K562 (cell line): Measurements from ENCODE around the gene NAV2. TPM values are rescaled to one million over a fixed set of nuclear protein-coding genes. Genes with fewer than 3 reads are reported as not detected.

Experiments used
- ADNP ChIP-seq: fragments of 200-800 bp; sonication (Bioruptor generic); IDR thresholded peaks from 2 replicates; pipeline ENCODE4 v1.6.1; 2016; ENCODE audit warnings: missing genetic modification characterization, missing compliant biosample characterization
- ARID4B ChIP-seq: sonication (generic); formaldehyde crosslinking; IDR thresholded peaks from 2 replicates; pipeline ENCODE4 v1.8.0; 2022; ENCODE audit warnings: mild to moderate bottlenecking, missing genetic modification reagents
- ATF1 ChIP-seq, 2 experiments: fragments of 450-650 bp in 1 of 2; IDR thresholded peaks; 2 replicates each; pipeline ENCODE4 v1.6.1; 2016; ENCODE audit warnings: missing compliant biosample characterization in 1 of 2, missing genetic modification characterization in 1 of 2
- CREB3L1 ChIP-seq: fragments of 450-650 bp; IDR thresholded peaks from 2 replicates; pipeline ENCODE4 v1.6.1; 2014; ENCODE audit warnings: low read depth, mild to moderate bottlenecking, moderate library complexity, borderline replicate concordance
- FUS ChIP-seq: fragments of 200-400 bp; formaldehyde crosslinking; optimal IDR thresholded peaks from 2 replicates; pipeline ENCODE3; 2017; ENCODE audit warnings: low read depth, low read length
- GTF2F1 ChIP-seq: IDR thresholded peaks from 2 replicates; pipeline ENCODE4 v1.6.1; 2011; ENCODE audit warnings: low read depth, low read length, improper control_type of control experiment
- HDGF ChIP-seq: fragments of 450-650 bp; IDR thresholded peaks from 2 replicates; pipeline ENCODE4 v1.6.1; 2016
- ILK ChIP-seq: fragments of 450-650 bp; IDR thresholded peaks from 2 replicates; pipeline ENCODE4 v1.6.1; 2016; ENCODE audit warnings: missing genetic modification characterization, low read depth, mild to moderate bottlenecking, missing compliant biosample characterization, moderate library complexity, borderline replicate concordance
- KDM1A ChIP-seq, 2 experiments: fragments of 450-650 bp; IDR thresholded peaks; 2 replicates each; pipeline ENCODE4 v1.6.1; 2016; ENCODE audit warnings: mild to moderate bottlenecking in 2 of 2
- NRF1 ChIP-seq, 2 experiments: fragments of 450-650 bp; IDR thresholded peaks in 1 of 2; conservative IDR thresholded peaks in 1 of 2; 2 replicates each; pipeline ENCODE4 v1.6.1; 2014; ENCODE audit warnings: mild to moderate bottlenecking in 2 of 2
- POLR2AphosphoS5 ChIP-seq: IDR thresholded peaks from 2 replicates; pipeline ENCODE4 v1.6.1; 2011; ENCODE audit warnings: mild to moderate bottlenecking, low read depth, low read length, moderate library complexity; ENCODE audit not compliant: control insufficient read depth, insufficient read depth
- POU5F1 ChIP-seq: fragments of 150-350 bp; IDR thresholded peaks from 2 replicates; pipeline ENCODE4 v1.6.1; 2014; ENCODE audit warnings: borderline replicate concordance, low read length, low read depth, mild to moderate bottlenecking; ENCODE audit not compliant: partially characterized antibody
- SFPQ ChIP-seq: fragments of 200-400 bp; formaldehyde crosslinking; IDR thresholded peaks from 2 replicates; pipeline ENCODE4 v1.6.1; 2017; ENCODE audit warnings: mild to moderate bottlenecking, low read depth, low read length, moderate library complexity
- SUPT5H ChIP-seq: fragments of 450-650 bp; IDR thresholded peaks from 2 replicates; pipeline ENCODE4 v1.6.1; 2016
- TRIM24 ChIP-seq, 2 experiments: fragments of 450-650 bp; IDR thresholded peaks; 2 replicates each; pipeline ENCODE4 v1.6.1; 2016
- ZNF3 ChIP-seq: fragments of 250-450 bp; sonication (Bioruptor Pico); IDR thresholded peaks from 2 replicates; pipeline ENCODE4 v1.5.0; 2021; ENCODE audit warnings: mild to moderate bottlenecking, moderate library complexity
- ZNF668 ChIP-seq: fragments of 250-450 bp; sonication (Bioruptor Pico); IDR thresholded peaks from 2 replicates; pipeline ENCODE4 v1.8.0; 2022; ENCODE audit warnings: mild to moderate bottlenecking, inconsistent platforms
- ZNF695 ChIP-seq: fragments of 450-650 bp; formaldehyde crosslinking; IDR thresholded peaks from 2 replicates; pipeline ENCODE4 v1.4.0; 2020; ENCODE audit warnings: mild to moderate bottlenecking, moderate library complexity
- polyA plus RNA-seq, 8 experiments: library from polyadenylated mRNA; depleted of rRNA in 4 of 8; stranded (reverse) in 5 of 8; unstranded in 3 of 8; fragments of >200 nt; fragmentation: Nextera tagmentation in 2 of 8; fragmentation: Illumina TruSeq in 1 of 8; extraction: Ambion mirVana in 2 of 8; extraction: Trizol in 1 of 8; gene quantifications; 2 replicates each; pipeline versions ENCODE4 v1.2.1 to v1.2.3, GENCODE V29; 2011 to 2014; ENCODE audit warnings: inconsistent platforms in 1 of 8, missing spikeins in 1 of 8
- total RNA-seq, 7 experiments: library from RNA; depleted of rRNA in 6 of 7; stranded (reverse); fragments of >200 nt in 6 of 7; fragmentation: Illumina TruSeq in 2 of 7; extraction: Trizol in 2 of 7; gene quantifications; 2 replicates each; pipeline versions ENCODE4 v1.2.1 to v1.2.3, GENCODE V29; 2011 to 2021; ENCODE audit warnings: low replicate concordance in 1 of 7

The NAV2 gene
- total and polyA plus RNA-seq, 9 of the 15 experiments (the other 6 are each of a cell fraction or from before 2014, with no cell fraction given) = 0.03 to 0.35 (median 0.05) TPM

- TF ChIP-seq KDM1A (IDR thresholded peaks at IDR 0.05) = peak; percentile 46 to 52; a peak in 3 of 4 replicates
- no peak for TF ChIP-seq POLR2AphosphoS5
- no peak for TF ChIP-seq GTF2F1
- TF ChIP-seq ZNF3 (CRISPR knock-in tag) = no peak
- no peak for TF ChIP-seq POU5F1
- TF ChIP-seq ZNF695 = no peak
- TF ChIP-seq CREB3L1 = peak; percentile 82; the same call in 1 of the 2 replicates
- no peak for TF ChIP-seq ILK (tag)
- no peak for TF ChIP-seq SFPQ
- TF ChIP-seq HDGF = no peak
- no peak for TF ChIP-seq ARID4B
- TF ChIP-seq ATF1 (CRISPR knock-in tag; IDR thresholded peaks at IDR 0.05) = no peak
- TF ChIP-seq ATF1 (tag; IDR thresholded peaks at IDR 0.05) = peak; percentile 77
- TF ChIP-seq ADNP (tag) = no peak
- TF ChIP-seq TRIM24 (IDR thresholded peaks at IDR 0.05) = peak in 1 of 2 experiments; percentile 64; a peak in 2 of 4 replicates
- no peak for TF ChIP-seq FUS
- no peak for TF ChIP-seq SUPT5H
- peak; percentile 40 to 53; a peak in 3 of 4 replicates for TF ChIP-seq NRF1 (conservative IDR thresholded peaks at IDR 0.05 in 1 of 2, IDR thresholded peaks at IDR 0.05 in 1 of 2)
- TF ChIP-seq ZNF668 (CRISPR knock-in tag) = no peak
Observed at GRCh38 chr11:20112291-20113148, 399.9 kb downstream of the NAV2 start (continued).
